ENCODE results near the gene BTNL9.

GRCh38 chr5:181058321-181058720 lies 18.3 kb downstream of the BTNL9 start:
- TF ChIP-seq CTCF (optimal IDR thresholded peaks at IDR 0.05 in 1 of 3, IDR thresholded peaks at IDR 0.05 in 1 of 3, conservative IDR thresholded peaks at IDR 0.05 in 1 of 3; ENCODE audit: extremely low read depth in 1 of 3, insufficient read depth in 2 of 3, low read length in 3 of 3) = no peak
- TF ChIP-seq EZH2 (IDR thresholded peaks at IDR 0.05; ENCODE audit: low read length) = no peak
